GM18861 (cell line): ENCODE data around the gene MED20.

Source experiments
- ATAC-seq: cut with Tn5 transposase; IDR thresholded peaks from one replicate; pipeline ENCODE4 v1.9.1; 2021; ENCODE audit not compliant: unreplicated experiment

Gene MED20

GRCh38 chr6:41859356-41859755 is 61.6 kb downstream of the MED20 start:
- ATAC-seq: no peak

GRCh38 chr6:41858703-41859102 is 62.2 kb downstream of the MED20 start:
- no peak for ATAC-seq
